ENCODE results near the gene COX8C. TPM values are rescaled to one million over a fixed set of nuclear protein-coding genes. Genes with fewer than 3 reads are reported as not detected.

The COX8C gene, protein sequence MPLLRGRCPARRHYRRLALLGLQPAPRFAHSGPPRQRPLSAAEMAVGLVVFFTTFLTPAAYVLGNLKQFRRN
- total RNA-seq, result not detected

DNA sequence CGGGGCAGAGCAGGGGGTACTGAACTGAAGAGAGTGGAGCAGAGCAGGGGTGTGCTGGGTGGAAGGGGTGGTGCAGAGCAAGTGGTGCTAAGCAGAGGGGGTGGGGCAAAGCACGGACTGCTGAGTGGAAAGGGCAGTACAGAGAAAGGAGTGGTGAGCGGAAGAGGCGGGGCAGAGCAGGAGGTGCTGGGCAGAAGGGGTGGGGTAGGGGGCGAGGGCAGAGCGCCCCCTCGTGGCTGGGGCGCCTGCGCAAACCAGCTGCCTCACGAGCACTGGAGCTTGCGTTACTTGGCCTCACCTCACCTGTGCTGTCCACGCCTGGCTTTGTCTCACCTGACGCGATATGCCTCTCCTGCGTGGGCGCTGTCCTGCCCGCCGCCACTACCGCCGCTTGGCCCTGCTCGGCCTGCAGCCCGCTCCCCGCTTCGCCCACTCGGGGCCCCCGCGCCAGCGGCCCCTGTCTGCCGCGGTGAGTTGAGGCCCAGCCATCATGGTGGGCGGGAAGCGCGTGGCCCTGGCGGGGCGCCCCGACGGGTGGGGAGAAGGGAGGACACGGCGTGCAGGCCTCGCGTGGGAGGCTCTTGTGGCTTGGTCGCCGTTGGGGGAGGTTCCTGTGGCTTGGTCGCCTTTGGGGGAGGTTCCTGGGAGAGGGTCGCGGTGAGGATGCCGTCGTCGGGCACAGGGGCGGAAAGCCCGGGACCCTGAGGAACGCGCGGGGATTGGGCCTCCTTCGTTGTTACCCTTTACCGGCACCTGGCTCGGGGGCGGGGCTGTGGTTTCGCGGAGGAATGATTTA is at the start of gene COX8C:
TSS of gene COX8C (plus strand) at position 257 of the 796 bp plus-strand sequence. CDS start at position 344, 87 bp downstream.

DNA sequence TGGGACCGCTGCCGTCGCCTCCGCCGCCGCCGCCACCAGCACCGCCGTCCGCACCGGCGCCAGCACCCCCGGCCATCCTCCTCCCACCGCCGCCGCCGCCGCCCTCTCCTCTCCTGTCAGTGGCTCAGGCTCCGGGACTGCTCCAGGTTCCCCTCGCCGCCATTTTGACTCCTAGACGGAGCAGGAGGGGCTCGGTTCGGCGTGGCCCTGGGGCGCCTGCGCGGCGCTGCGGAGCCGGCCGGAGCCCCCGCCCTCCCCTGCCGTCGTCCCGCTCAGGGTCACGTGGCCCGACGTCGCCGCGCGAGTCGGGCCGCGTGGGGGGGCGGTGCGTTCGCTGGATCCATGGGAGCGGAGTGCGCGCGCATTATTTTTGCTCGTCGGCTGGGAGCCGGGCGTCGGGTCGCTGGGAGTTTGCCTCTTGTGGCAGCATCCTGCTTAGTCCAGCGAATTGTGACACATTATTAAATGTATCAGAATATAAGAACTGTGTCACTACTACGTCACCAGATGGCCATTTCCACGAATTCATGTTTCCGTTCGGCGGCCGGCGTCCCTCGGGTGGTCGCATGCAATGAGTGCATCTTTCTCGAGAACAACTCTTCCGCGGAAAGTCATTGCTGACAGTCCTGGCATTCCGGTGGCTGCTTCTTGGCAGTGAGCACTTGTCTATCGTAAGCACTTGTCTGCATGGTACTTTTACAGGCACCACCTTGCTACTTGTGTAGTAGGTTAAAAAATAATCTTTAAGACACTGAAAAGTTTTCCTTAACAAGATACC is 13.9 kb upstream of the COX8C start, which contains the start of gene BTBD7:
TSS of gene BTBD7 (minus strand) at position 184 of the 778 bp plus-strand sequence. CDS start 36,985 bp downstream, outside the sequence.

Other genes with a start within 250 kb of the COX8C start
- 10 to 100 TPM; 53.9 to 57.9 TPM for gene ITPK1, start 231.3 kb upstream of the COX8C start, total RNA-seq
- gene MOAP1, start 162.3 kb upstream of the COX8C start, total RNA-seq, result 10 to 100 TPM; 28.7 to 29.5 TPM
- gene LYSET, start 161.9 kb upstream of the COX8C start, total RNA-seq, result 10 to 100 TPM in 1 of 2 experiments, 1 to 10 TPM in 1; 9.6 to 10.7 TPM
- 10 to 100 TPM; 15.2 to 18.1 TPM for gene GON7, start 140.1 kb upstream of the COX8C start, total RNA-seq
- gene UBR7, start 139.9 kb upstream of the COX8C start, total RNA-seq, result 10 to 100 TPM; 34.1 to 36.3 TPM
- gene BTBD7, start 14.1 kb upstream of the COX8C start, total RNA-seq, result 10 to 100 TPM; 18.0 to 22.5 TPM
- not detected for gene UNC79, start 83.8 kb downstream of the COX8C start, total RNA-seq